Posterior cingulate gyrus (tissue), 11 donors: ENCODE results near the gene SLC2A1.
A peak's percentile ranks its signal among the peaks of the same experiment; 100 is the strongest.

Experiments
- DNase-seq, 10 donors: peaks; one replicate each; pipeline versions ENCODE4 v3.0.0 to v3.0.0-alpha.2; 2020 to 2021; ENCODE audit warnings: mixed read lengths in 3 of 10
- intact Hi-C: fragments of 100-400 bp; cut with DNase I; formaldehyde crosslinking; loops from one replicate; pipeline ENCODE4 v1.15.1; 2023

The SLC2A1 gene

GRCh38 chr1:42981255-42981805 is 22.7 kb upstream of the SLC2A1 start:
- no peak for DNase-seq
- intact Hi-C loops, result no loop called here

- DNase-seq, result no peak
- intact Hi-C loops, result no loop called here
These were observed 21.5 kb upstream of the SLC2A1 start for GRCh38 chr1:42979896-42980800.

- intact Hi-C loops, result no loop called here
- DNase-seq, result peak in 1 of 10 donors; percentile 2
These were observed 20.4 kb upstream of the SLC2A1 start for GRCh38 chr1:42979036-42979430.

- peak in 1 of 10 donors; percentile 66 for DNase-seq
- intact Hi-C loops, result no loop called here
These were observed 19.8 kb upstream of the SLC2A1 start for GRCh38 chr1:42978317-42979035.

- intact Hi-C loops, result no loop called here
- DNase-seq, result no peak
These were observed 19.0 kb upstream of the SLC2A1 start for GRCh38 chr1:42977653-42978052.

- intact Hi-C loops, result no loop called here
- peak in 1 of 10 donors; percentile 16 for DNase-seq
These were observed 17.0 kb upstream of the SLC2A1 start for GRCh38 chr1:42975561-42976225.

GRCh38 chr1:42974767-42975437 is 16.2 kb upstream of the SLC2A1 start:
- DNase-seq, result peak in 1 of 10 donors; percentile 21
- intact Hi-C loops, result no loop called here

- intact Hi-C loops, result no loop called here
- peak in 2 of 10 donors; percentile 5 to 43 for DNase-seq
These were observed 15.1 kb upstream of the SLC2A1 start for GRCh38 chr1:42973799-42974198.

- intact Hi-C loops, result no loop called here
- peak in 2 of 10 donors; percentile 23 to 42 for DNase-seq
These were observed 14.6 kb upstream of the SLC2A1 start for GRCh38 chr1:42973286-42973685.

GRCh38 chr1:42971841-42972291 is 13.2 kb upstream of the SLC2A1 start:
- intact Hi-C loops, result no loop called here
- DNase-seq, result peak in 6 of 10 donors; percentile 37 to 88 (median 64)

GRCh38 chr1:42970143-42970542 is 11.5 kb upstream of the SLC2A1 start:
- intact Hi-C loops, result no loop called here
- peak in 2 of 10 donors; percentile 4 to 40 for DNase-seq

- intact Hi-C loops, result no loop called here
- peak in 1 of 10 donors; percentile 8 for DNase-seq
These were observed 10.0 kb upstream of the SLC2A1 start for GRCh38 chr1:42968654-42969053.

GRCh38 chr1:42966688-42967612 is 8.3 kb upstream of the SLC2A1 start:
- intact Hi-C loops, result no loop called here
- peak in 5 of 10 donors; percentile 27 to 86 (median 80) for DNase-seq

- intact Hi-C loops, result no loop called here
- no peak for DNase-seq
These were observed 6.7 kb upstream of the SLC2A1 start for GRCh38 chr1:42965378-42965777.

- peak in 1 of 10 donors; percentile 43 for DNase-seq
- intact Hi-C loops, result no loop called here
These were observed 5.6 kb upstream of the SLC2A1 start for GRCh38 chr1:42964044-42964812.

GRCh38 chr1:42963378-42964043 is 4.8 kb upstream of the SLC2A1 start:
- intact Hi-C loops, result no loop called here

GRCh38 chr1:42962641-42963377 is 4.1 kb upstream of the SLC2A1 start:
- peak in 1 of 10 donors; percentile 64 for DNase-seq
- intact Hi-C loops, result no loop called here

More at GRCh38 chr1:42963378-42964043, 4.8 kb upstream of the SLC2A1 start:
- peak in 1 of 10 donors; percentile 27 for DNase-seq
